ENCODE measurements around the gene SLC22A16. TPM values are rescaled to one million over a fixed set of nuclear protein-coding genes. Genes with fewer than 3 reads are reported as not detected.

The SLC22A16 gene
- total and polyA plus RNA-seq, 2 experiments from 2014 or later: not detected

DNA sequence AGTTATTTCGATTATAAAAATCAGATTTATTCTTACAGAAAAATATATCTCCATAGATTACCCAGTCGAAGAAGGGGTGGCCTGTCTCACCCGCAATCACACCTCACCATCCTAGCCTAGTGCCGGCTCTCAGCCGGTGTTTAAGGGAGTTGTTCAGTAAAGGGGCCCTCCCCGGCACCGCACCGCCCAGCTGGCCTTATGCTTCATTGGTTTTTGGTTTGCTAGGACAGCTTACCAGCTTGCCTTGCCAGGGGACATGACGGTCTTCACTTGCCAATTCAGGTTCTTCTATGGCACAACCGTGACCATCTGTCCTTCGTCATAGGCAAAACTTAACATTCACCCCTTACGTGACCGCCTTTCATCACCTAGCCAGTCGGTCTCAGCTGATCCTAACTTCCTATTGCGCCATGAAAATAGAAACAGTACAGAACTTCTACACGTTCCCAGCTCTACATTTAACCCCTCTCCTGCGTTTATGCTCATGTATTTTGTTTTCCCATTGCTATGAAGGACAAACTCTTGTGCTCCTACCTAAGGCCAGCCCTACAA lies 44.7 kb upstream of the SLC22A16 start:
- Histone ChIP-seq H3K4me3 (no peak overlapping the region), H3K4me1 (ENCODE audit: low read depth) (peaks cover 4% of the 10 kb centered on the region), H3K27ac (no peak overlapping the region), H3K27me3 (no peaks in the 10 kb centered on the region), H3K36me3 (no peaks in the 10 kb centered on the region), H3K9me3 (ENCODE audit: low read depth) (no peaks in the 10 kb centered on the region)
- no peak for DNase-seq (ENCODE audit: low read depth in 1 of 2, low spot score in 1 of 2)
- TF ChIP-seq, protein P1, sequence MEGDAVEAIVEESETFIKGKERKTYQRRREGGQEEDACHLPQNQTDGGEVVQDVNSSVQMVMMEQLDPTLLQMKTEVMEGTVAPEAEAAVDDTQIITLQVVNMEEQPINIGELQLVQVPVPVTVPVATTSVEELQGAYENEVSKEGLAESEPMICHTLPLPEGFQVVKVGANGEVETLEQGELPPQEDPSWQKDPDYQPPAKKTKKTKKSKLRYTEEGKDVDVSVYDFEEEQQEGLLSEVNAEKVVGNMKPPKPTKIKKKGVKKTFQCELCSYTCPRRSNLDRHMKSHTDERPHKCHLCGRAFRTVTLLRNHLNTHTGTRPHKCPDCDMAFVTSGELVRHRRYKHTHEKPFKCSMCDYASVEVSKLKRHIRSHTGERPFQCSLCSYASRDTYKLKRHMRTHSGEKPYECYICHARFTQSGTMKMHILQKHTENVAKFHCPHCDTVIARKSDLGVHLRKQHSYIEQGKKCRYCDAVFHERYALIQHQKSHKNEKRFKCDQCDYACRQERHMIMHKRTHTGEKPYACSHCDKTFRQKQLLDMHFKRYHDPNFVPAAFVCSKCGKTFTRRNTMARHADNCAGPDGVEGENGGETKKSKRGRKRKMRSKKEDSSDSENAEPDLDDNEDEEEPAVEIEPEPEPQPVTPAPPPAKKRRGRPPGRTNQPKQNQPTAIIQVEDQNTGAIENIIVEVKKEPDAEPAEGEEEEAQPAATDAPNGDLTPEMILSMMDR (IDR thresholded peaks at IDR 0.05; ENCODE audit: low read depth, low read length): no peak

- no peak overlapping the region for H3K27ac ChIP-seq
- H3K9me3 ChIP-seq (ENCODE audit: low read depth): no peaks in the 10 kb centered on the region
- H3K4me1 ChIP-seq (ENCODE audit: low read depth): peaks cover 4% of the 10 kb centered on the region
- TF ChIP-seq, protein P1 (IDR thresholded peaks at IDR 0.05; ENCODE audit: low read depth, low read length): no peak
- no peaks in the 10 kb centered on the region for H3K27me3 ChIP-seq
- no peak for DNase-seq (ENCODE audit: low read depth in 1 of 2, low spot score in 1 of 2)
- H3K4me3 ChIP-seq: no peak overlapping the region
- no peaks in the 10 kb centered on the region for H3K36me3 ChIP-seq
These were observed 44.0 kb upstream of the SLC22A16 start for GRCh38 chr6:110520209-110520965.

DNA sequence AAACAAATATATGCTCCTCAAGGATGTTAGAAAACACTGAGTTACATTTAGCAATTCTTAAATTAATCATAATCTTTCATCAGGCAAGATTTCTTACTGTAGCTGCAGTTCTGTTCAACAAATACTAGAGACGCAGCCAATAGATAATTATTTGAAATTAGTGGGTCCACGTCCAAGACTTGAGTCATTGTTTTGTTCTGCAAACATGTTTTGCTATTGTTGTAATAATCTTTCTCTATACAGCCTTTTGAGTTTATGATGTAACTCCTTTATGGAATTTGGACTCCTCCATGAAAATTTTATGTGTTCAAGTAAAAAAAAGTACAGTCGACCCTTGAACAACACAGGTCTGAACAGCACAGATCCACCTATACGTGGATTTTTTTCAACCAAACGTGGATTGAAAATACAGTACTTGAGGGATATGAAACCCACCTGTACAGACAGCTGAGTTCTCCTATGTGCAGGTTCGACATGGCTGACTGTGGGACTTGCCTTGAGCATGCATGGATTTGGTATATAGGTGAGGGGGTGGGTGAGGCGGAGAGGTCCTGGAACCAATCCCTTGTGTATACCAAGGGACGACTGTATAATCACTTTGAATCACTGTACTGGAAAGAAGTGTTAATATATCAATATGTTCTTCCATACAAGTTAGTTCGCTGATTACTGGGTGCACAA lies 41.3 kb upstream of the SLC22A16 start:
- TF ChIP-seq, protein P1 (IDR thresholded peaks at IDR 0.05; ENCODE audit: low read depth, low read length): no peak
- DNase-seq (ENCODE audit: low read depth in 1 of 2, low spot score in 1 of 2): peak in 1 of 2 donors; percentile 62
- Histone ChIP-seq H3K9me3 (ENCODE audit: low read depth) (no peaks in the 10 kb centered on the region), H3K27ac (no peak overlapping the region), H3K36me3 (no peaks in the 10 kb centered on the region), H3K4me1 (ENCODE audit: low read depth) (peaks cover 4% of the 10 kb centered on the region), H3K4me3 (no peak overlapping the region), H3K27me3 (no peaks in the 10 kb centered on the region)

DNA sequence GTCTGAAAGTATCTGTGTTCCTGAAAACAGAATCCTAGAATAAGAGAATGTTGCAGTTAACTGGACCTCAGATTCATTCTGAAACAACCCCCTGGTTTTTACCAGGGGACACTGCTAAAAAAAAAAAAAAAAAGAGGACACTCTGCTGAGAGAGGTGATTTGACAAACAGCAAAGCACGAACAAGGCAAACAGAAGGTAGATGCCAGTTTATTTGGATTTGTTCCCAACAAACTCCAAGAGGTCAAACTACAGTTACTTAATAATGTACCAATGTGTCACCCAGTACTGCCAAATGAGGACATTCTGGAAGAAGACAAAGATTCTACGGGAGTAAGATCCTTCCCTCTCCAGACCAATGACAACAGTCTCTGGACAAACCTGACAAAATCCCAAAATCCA lies 40.6 kb upstream of the SLC22A16 start:
- Histone ChIP-seq H3K4me1 (ENCODE audit: low read depth) (no peaks in the 10 kb centered on the region), H3K27ac (no peak overlapping the region), H3K4me3 (no peak overlapping the region), H3K27me3 (no peaks in the 10 kb centered on the region), H3K36me3 (no peaks in the 10 kb centered on the region), H3K9me3 (ENCODE audit: low read depth) (no peaks in the 10 kb centered on the region)
- TF ChIP-seq, protein P1 (IDR thresholded peaks at IDR 0.05; ENCODE audit: low read depth, low read length): no peak
- no peak for DNase-seq (ENCODE audit: low read depth in 1 of 2, low spot score in 1 of 2)

GRCh38 chr6:110514818-110515217 lies 38.4 kb upstream of the SLC22A16 start:
- Histone ChIP-seq H3K27ac (no peak overlapping the region), H3K9me3 (ENCODE audit: low read depth) (no peaks in the 10 kb centered on the region), H3K36me3 (no peaks in the 10 kb centered on the region), H3K27me3 (no peaks in the 10 kb centered on the region), H3K4me1 (ENCODE audit: low read depth) (no peaks in the 10 kb centered on the region), H3K4me3 (no peak overlapping the region)
- TF ChIP-seq, protein P1 (IDR thresholded peaks at IDR 0.05; ENCODE audit: low read depth, low read length): no peak
- no peak for DNase-seq (ENCODE audit: low read depth in 1 of 2, low spot score in 1 of 2)

Data from cardiac muscle cell (in vitro differentiated cells and primary cell).